ENCODE results near the gene DDX39A.
"Not testable (repeated sequence)": the region's sequence is repeated elsewhere in the genome, so short reads cannot be mapped to it uniquely, and the experiment has no call there.

DDX39A gene

DNA sequence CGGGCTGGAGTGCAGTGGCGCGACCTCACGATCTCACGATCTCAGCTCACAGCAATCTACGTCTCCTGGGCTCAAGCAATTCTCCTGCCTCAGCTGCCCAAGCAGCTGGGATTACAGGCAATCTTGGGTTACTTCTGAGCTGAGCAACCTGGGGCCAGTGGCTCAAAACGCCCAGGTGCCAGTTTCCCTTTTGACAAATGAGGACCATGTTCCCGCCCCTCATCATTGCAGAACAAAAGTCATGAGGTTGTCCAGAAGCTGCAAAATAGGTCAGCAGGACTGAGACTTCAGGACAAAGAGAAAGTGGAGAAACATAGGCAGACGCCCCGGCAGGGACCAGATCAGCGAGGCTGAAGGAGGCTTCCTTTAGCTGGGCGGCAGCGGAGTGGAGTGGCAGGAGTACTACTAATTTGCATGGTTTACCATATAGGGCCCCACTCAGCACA lies 41.2 kb downstream of the DDX39A start:
- Histone ChIP-seq H3K36me3 (ENCODE audit: insufficient read depth, low read depth, low read length) (no peaks in the 10 kb centered on the region), H3K4me3 (ENCODE audit: low read length) (no peak overlapping the region), H3K9me3 (ENCODE audit: insufficient read depth, low read depth, low read length) (no peaks in the 10 kb centered on the region)

DNA sequence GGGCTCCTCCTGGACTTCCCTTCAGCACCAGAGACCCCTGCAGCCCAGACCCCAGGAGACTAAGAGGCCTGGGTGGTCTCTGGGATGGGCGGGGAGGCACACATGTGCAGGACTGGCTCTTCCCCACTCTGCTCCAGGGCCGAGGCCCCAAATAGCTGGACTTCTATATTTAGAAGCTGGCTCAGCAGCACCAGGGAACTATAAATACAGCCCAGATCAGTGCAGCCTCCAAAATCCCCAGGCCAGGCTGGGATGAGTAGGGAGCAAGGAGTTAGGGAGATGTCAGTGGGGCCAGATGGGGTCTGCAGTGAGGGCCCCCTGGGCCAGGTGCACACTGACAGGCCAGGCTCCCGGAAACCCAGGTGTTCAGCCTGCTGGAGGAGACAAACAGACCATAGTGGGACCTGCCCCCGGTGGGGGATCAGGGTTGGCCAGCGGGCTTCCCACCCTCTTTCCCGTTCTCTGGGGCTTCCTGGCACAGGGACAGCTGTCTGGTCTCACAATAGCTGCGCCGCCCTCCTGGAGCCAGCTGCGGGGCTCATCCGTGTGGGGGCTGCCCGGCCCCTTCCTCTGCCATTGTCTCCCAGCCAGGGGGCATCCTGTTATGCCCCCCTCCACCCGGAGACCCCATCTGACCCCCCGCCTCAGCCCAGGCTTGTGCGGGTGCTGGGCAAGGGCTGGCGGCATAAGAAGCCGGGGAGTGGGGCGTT lies 43.4 kb downstream of the DDX39A start:
- H3K27ac ChIP-seq (ENCODE audit: low read length), result no peak overlapping the region
- no peaks in the 10 kb centered on the region for H3K27me3 ChIP-seq (ENCODE audit: insufficient read depth, low read length)
- H3K9me3 ChIP-seq (ENCODE audit: insufficient read depth, low read depth, low read length), result no peaks in the 10 kb centered on the region
- no peaks in the 10 kb centered on the region for H3K36me3 ChIP-seq (ENCODE audit: insufficient read depth, low read depth, low read length)
- peaks cover 5% of the 10 kb centered on the region; the same call in 1 of the 2 replicates for H3K4me1 ChIP-seq (ENCODE audit: insufficient read depth, low read length)
- H3K4me3 ChIP-seq (ENCODE audit: low read length), result no peak overlapping the region
- H3K9ac ChIP-seq (ENCODE audit: low read depth, low read length), result no peak overlapping the region

More for the DNA sequence above, 41.2 kb downstream of the DDX39A start:
- no peak overlapping the region for H3K27ac ChIP-seq (ENCODE audit: low read length)
- peaks cover 5% of the 10 kb centered on the region; the same call in 1 of the 2 replicates for H3K4me1 ChIP-seq (ENCODE audit: insufficient read depth, low read length)
- H3K9ac ChIP-seq (ENCODE audit: low read depth, low read length), result no peak overlapping the region
- H3K27me3 ChIP-seq (ENCODE audit: insufficient read depth, low read length), result peaks cover 5% of the 10 kb centered on the region; the same call in 1 of the 2 replicates

DNA sequence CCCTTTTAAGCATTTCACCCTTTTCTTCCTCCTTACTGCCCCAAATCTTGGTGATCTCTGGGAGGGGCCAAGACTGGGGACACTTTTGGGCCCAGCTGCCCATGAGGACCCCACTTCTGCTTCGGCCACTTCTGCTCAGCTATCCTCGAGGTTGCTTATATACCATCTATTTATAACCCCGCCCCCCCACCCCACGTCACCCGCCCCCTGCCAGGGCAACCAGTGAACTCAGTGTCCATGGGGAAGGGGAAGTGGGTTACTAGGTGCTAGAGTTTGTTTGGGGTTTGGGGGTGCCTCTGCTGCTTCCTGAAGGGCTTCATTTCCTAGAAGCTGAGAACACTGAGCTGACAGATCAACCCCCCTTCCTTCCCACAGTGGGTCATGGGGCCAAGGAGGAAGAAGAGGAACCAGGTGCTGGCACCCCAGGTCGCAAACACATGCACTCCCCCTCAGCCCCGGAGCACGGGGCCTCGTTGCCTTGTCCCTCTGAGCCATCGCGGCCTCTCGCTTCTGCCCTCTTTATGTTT lies 44.0 kb downstream of the DDX39A start:
- peaks cover 5% of the 10 kb centered on the region; the same call in 1 of the 2 replicates for H3K4me1 ChIP-seq (ENCODE audit: insufficient read depth, low read length)
- H3K4me3 ChIP-seq (ENCODE audit: low read length), result no peak overlapping the region
- H3K27ac ChIP-seq (ENCODE audit: low read length), result no peak overlapping the region
- no peak overlapping the region for H3K9ac ChIP-seq (ENCODE audit: low read depth, low read length)
- H3K9me3 ChIP-seq (ENCODE audit: insufficient read depth, low read depth, low read length), result no peaks in the 10 kb centered on the region
- no peaks in the 10 kb centered on the region for H3K36me3 ChIP-seq (ENCODE audit: insufficient read depth, low read depth, low read length)
- H3K27me3 ChIP-seq (ENCODE audit: insufficient read depth, low read length), result no peaks in the 10 kb centered on the region

GRCh38 chr19:14374313-14374712 lies 44.8 kb downstream of the DDX39A start:
- H3K27ac ChIP-seq (ENCODE audit: low read length); H3K4me1 ChIP-seq (ENCODE audit: insufficient read depth, low read length); H3K36me3 ChIP-seq (ENCODE audit: insufficient read depth, low read depth, low read length); H3K9me3 ChIP-seq (ENCODE audit: insufficient read depth, low read depth, low read length); H3K4me3 ChIP-seq (ENCODE audit: low read length); H3K27me3 ChIP-seq (ENCODE audit: insufficient read depth, low read length); H3K9ac ChIP-seq (ENCODE audit: low read depth, low read length): not testable (repeated sequence)

- H3K4me1 ChIP-seq (ENCODE audit: insufficient read depth, low read length); H3K9me3 ChIP-seq (ENCODE audit: insufficient read depth, low read depth, low read length); H3K36me3 ChIP-seq (ENCODE audit: insufficient read depth, low read depth, low read length); H3K27ac ChIP-seq (ENCODE audit: low read length); H3K9ac ChIP-seq (ENCODE audit: low read depth, low read length); H3K27me3 ChIP-seq (ENCODE audit: insufficient read depth, low read length); H3K4me3 ChIP-seq (ENCODE audit: low read length): not testable (repeated sequence)
Measured at GRCh38 chr19:14372384-14373077, 46.6 kb downstream of the DDX39A start.

- Histone ChIP-seq H3K27me3 (ENCODE audit: insufficient read depth, low read length) (no peaks in the 10 kb centered on the region), H3K36me3 (ENCODE audit: insufficient read depth, low read depth, low read length) (no peaks in the 10 kb centered on the region), H3K27ac (ENCODE audit: low read length) (no peak overlapping the region), H3K4me3 (ENCODE audit: low read length) (no peak overlapping the region), H3K9ac (ENCODE audit: low read depth, low read length) (no peak overlapping the region), H3K4me1 (ENCODE audit: insufficient read depth, low read length) (no peaks in the 10 kb centered on the region), H3K9me3 (ENCODE audit: insufficient read depth, low read depth, low read length) (no peaks in the 10 kb centered on the region)
Measured at GRCh38 chr19:14371301-14371821, 47.8 kb downstream of the DDX39A start.

DNA sequence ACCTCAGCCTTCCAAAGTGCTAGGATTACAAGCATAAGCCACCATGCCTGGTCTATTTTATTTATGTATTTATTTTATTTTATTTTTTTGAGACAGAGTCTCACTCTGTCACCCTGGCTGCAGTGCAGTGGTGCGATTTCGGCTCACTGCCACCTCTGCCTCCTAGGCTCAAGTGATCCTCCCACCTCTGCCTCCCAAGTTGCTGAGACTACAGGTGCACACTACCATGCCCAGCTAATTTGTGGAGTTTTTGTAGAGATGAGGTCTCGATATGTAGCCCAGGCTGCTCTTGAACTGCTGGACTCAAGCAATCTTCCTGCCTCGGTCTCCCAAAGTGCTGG lies 48.2 kb downstream of the DDX39A start:
- H3K4me3 ChIP-seq (ENCODE audit: low read length), result no peak overlapping the region
- no peaks in the 10 kb centered on the region for H3K27me3 ChIP-seq (ENCODE audit: insufficient read depth, low read length)
- H3K9ac ChIP-seq (ENCODE audit: low read depth, low read length), result no peak overlapping the region
- no peaks in the 10 kb centered on the region for H3K4me1 ChIP-seq (ENCODE audit: insufficient read depth, low read length)
- H3K36me3 ChIP-seq (ENCODE audit: insufficient read depth, low read depth, low read length), result no peaks in the 10 kb centered on the region
- no peaks in the 10 kb centered on the region for H3K9me3 ChIP-seq (ENCODE audit: insufficient read depth, low read depth, low read length)
- no peak overlapping the region for H3K27ac ChIP-seq (ENCODE audit: low read length)

DNA sequence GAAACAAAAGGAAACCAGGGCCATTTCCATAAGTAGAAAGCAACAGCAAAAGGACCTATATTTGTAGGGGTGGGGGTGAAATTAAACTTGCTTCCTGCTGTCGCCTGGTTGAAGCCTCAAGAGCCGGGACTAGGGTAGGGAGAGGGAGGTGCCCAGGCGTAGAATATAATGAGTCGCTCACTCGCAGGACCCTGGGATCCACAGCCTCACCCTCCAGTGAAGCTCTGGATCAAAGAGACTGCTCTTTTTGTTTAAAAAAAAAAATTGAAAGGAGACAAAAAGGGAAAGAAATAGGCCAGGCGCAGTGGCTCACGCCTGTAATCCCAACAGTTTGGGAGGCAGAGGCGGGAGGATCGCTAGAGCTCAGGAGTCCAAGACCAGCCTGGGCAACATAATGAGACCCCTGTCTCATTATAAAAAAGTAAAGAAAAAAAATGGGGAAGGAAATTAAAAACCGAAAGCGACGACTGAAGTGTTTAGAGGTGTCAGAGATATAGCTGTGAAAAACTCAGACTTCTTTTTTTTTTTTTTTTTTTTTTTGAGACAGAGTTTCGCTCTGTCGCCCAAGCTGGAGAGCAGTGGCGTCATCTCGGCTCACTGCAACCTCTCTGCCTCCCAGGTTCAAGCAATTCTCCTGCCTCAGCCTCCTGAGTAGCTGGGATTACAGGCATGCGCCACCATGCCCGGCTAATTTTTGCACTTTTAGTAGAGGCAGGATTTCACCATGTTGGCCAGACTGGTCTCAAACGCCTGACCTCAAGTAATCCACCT lies 48.8 kb downstream of the DDX39A start:
- H3K27ac ChIP-seq (ENCODE audit: low read length), result no peak overlapping the region
- no peaks in the 10 kb centered on the region for H3K4me1 ChIP-seq (ENCODE audit: insufficient read depth, low read length)
- no peaks in the 10 kb centered on the region for H3K36me3 ChIP-seq (ENCODE audit: insufficient read depth, low read depth, low read length)
- H3K27me3 ChIP-seq (ENCODE audit: insufficient read depth, low read length), result no peaks in the 10 kb centered on the region
- no peaks in the 10 kb centered on the region for H3K9me3 ChIP-seq (ENCODE audit: insufficient read depth, low read depth, low read length)
- no peak overlapping the region for H3K9ac ChIP-seq (ENCODE audit: low read depth, low read length)
- no peak overlapping the region for H3K4me3 ChIP-seq (ENCODE audit: low read length)

DNA sequence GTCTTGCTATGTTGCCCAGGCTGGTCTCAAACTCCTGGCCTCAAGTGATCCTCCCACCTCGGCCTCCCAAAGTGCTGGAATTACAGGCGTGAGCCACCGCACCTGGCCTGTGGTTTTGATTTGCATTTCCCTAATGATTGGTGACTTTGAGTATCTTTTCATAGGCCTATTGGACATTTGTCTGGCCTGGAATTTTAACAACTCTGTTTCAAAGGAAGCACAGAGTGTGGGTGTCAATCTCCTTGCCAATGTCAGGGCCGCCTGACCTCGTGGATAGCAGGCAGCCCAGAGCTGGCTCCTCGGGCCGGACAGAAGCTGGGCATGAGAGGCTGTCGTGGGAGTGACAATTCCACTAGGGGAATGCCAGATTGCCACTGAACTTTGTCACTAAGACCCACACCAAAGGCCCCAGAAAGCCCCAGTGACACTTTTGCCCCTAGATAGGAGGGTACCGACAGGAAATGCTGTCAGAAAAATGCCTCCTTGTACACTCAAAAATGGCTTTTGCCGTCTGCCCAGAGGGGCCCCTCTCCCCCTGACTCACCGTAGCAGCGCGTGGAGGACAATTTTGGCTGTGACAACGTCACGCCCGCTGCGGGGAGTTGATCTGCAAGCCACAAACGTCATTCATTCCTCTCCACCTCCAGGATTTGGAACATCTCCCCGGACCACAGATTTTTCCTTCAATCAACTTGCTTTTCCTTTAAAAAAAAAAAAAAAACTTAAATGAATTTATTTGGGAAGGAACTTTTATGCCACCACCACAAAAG lies 49.6 kb downstream of the DDX39A start:
- no peaks in the 10 kb centered on the region for H3K27me3 ChIP-seq (ENCODE audit: insufficient read depth, low read length)
- H3K9me3 ChIP-seq (ENCODE audit: insufficient read depth, low read depth, low read length), result no peaks in the 10 kb centered on the region
- H3K36me3 ChIP-seq (ENCODE audit: insufficient read depth, low read depth, low read length), result no peaks in the 10 kb centered on the region
- H3K4me3 ChIP-seq (ENCODE audit: low read length), result no peak overlapping the region
- H3K4me1 ChIP-seq (ENCODE audit: insufficient read depth, low read length), result no peaks in the 10 kb centered on the region
- H3K9ac ChIP-seq (ENCODE audit: low read depth, low read length), result no peak overlapping the region
- H3K27ac ChIP-seq (ENCODE audit: low read length), result no peak overlapping the region

- Histone ChIP-seq H3K4me1 (ENCODE audit: insufficient read depth, low read length) (no peaks in the 10 kb centered on the region), H3K27ac (ENCODE audit: low read length) (no peak overlapping the region)
Measured at GRCh38 chr19:14368011-14368513, 51.1 kb downstream of the DDX39A start.

DNA sequence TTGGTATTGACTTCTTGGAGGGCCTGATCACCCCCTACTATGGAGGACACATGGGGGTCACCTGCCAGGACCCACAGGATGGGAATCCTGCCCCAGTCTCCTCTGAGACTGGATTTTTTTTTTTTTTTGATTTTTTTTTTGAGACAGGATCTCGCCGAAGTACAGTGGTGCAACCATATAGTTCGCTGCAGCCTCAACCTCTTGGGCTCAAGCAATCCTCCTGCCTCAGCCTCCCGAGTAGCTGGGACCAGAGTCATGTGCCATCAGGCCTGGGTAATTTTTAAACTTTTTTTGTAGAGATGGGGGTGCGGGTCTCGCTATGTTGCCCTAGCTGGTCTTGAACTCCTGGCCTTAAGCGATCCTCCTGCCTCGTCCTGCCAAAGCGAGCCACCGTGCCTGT lies 52.1 kb downstream of the DDX39A start:
- no peaks in the 10 kb centered on the region for H3K9me3 ChIP-seq (ENCODE audit: insufficient read depth, low read depth, low read length)
- no peaks in the 10 kb centered on the region for H3K27me3 ChIP-seq (ENCODE audit: insufficient read depth, low read length)
- no peaks in the 10 kb centered on the region for H3K36me3 ChIP-seq (ENCODE audit: insufficient read depth, low read depth, low read length)
- H3K4me1 ChIP-seq (ENCODE audit: insufficient read depth, low read length), result no peaks in the 10 kb centered on the region
- H3K9ac ChIP-seq (ENCODE audit: low read depth, low read length), result no peak overlapping the region
- no peak overlapping the region for H3K4me3 ChIP-seq (ENCODE audit: low read length)
- H3K27ac ChIP-seq (ENCODE audit: low read length), result no peak overlapping the region

More at GRCh38 chr19:14368011-14368513, 51.1 kb downstream of the DDX39A start:
- Histone ChIP-seq H3K4me3 (ENCODE audit: low read length) (no peak overlapping the region), H3K9me3 (ENCODE audit: insufficient read depth, low read depth, low read length) (no peaks in the 10 kb centered on the region), H3K36me3 (ENCODE audit: insufficient read depth, low read depth, low read length) (no peaks in the 10 kb centered on the region), H3K9ac (ENCODE audit: low read depth, low read length) (no peak overlapping the region), H3K27me3 (ENCODE audit: insufficient read depth, low read length) (no peaks in the 10 kb centered on the region)

Data from iPS-20b (cell line).